Measurements from ENCODE around the gene GRK2. TPM values are rescaled to one million over a fixed set of nuclear protein-coding genes. Genes with fewer than 3 reads are reported as not detected.
A peak's percentile ranks its signal among the peaks of the same experiment; 100 is the strongest.

Gene GRK2
- total RNA-seq, 1 experiment from 2014 or later = 92.6 TPM

- H3K27ac ChIP-seq (ENCODE audit: low read depth, low read length, poor library complexity, severe bottlenecking) = peak overlapping the region; percentile 83
- POLR2A ChIA-PET (ENCODE audit: low non-redundant PET) = no interaction called here
- CTCF ChIA-PET = interaction anchor here (2.3 kb wide), 1 partner anchor 46 kb away, joined by 10 read pairs; no protein-coding TSS in a partner anchor
- H3K36me3 ChIP-seq (ENCODE audit: insufficient read depth, low read length, poor library complexity, severe bottlenecking) = peaks cover 26% of the 10 kb centered on the region
- no peak overlapping the region for H3K4me3 ChIP-seq (ENCODE audit: low read depth, low read length, poor library complexity, severe bottlenecking)
- peak; percentile 54 for DNase-seq (ENCODE audit: low spot score)
- TF ChIP-seq EZH2 (IDR thresholded peaks at IDR 0.05; ENCODE audit: borderline replicate concordance, low read depth, low read length, poor library complexity, severe bottlenecking) = no peak
- TF ChIP-seq CTCF (conservative IDR thresholded peaks at IDR 0.05; ENCODE audit: low read depth, low read length) = no peak
- peaks cover 88% of the 10 kb centered on the region for H3K4me1 ChIP-seq (ENCODE audit: insufficient read depth, low read length, poor library complexity, severe bottlenecking)
- BruUV-seq (replicated peaks) = no TSS peak
- no peaks in the 10 kb centered on the region for H3K9me3 ChIP-seq (ENCODE audit: low read depth, low read length, poor library complexity, severe bottlenecking)
- no peaks in the 10 kb centered on the region for H3K27me3 ChIP-seq (replicated peaks; ENCODE audit: insufficient read depth, low read depth, low read length, poor library complexity)
- intact Hi-C loops (cut with micrococcal nuclease; ENCODE audit: unreplicated experiment) = loop anchor here (2.0 kb wide), 1 partner anchor 17 kb away; the partner anchor contains the start of gene ANKRD13D
Observed at GRCh38 chr11:67271541-67272284, 5.4 kb downstream of the GRK2 start.

GRCh38 chr11:67272327-67273259, 6.3 kb downstream of the GRK2 start:
- CTCF ChIA-PET = interaction anchor here (2.3 kb wide), 1 partner anchor 45 kb away, joined by 10 read pairs; no protein-coding TSS in a partner anchor
- H3K27ac ChIP-seq (ENCODE audit: low read depth, low read length, poor library complexity, severe bottlenecking) = peak overlapping the region; percentile 83
- DNase-seq (ENCODE audit: low spot score) = no peak
- no peaks in the 10 kb centered on the region for H3K27me3 ChIP-seq (replicated peaks; ENCODE audit: insufficient read depth, low read depth, low read length, poor library complexity)
- no peaks in the 10 kb centered on the region for H3K9me3 ChIP-seq (ENCODE audit: low read depth, low read length, poor library complexity, severe bottlenecking)
- H3K4me1 ChIP-seq (ENCODE audit: insufficient read depth, low read length, poor library complexity, severe bottlenecking) = peaks cover 94% of the 10 kb centered on the region
- intact Hi-C loops (cut with micrococcal nuclease; ENCODE audit: unreplicated experiment) = no loop called here
- peaks cover 26% of the 10 kb centered on the region for H3K36me3 ChIP-seq (ENCODE audit: insufficient read depth, low read length, poor library complexity, severe bottlenecking)
- H3K4me3 ChIP-seq (ENCODE audit: low read depth, low read length, poor library complexity, severe bottlenecking) = no peak overlapping the region
- TF ChIP-seq CTCF (conservative IDR thresholded peaks at IDR 0.05; ENCODE audit: low read depth, low read length) (no peak), EZH2 (IDR thresholded peaks at IDR 0.05; ENCODE audit: borderline replicate concordance, low read depth, low read length, poor library complexity, severe bottlenecking) (no peak)
- no TSS peak for BruUV-seq (replicated peaks)
- POLR2A ChIA-PET (ENCODE audit: low non-redundant PET) = no interaction called here

GRCh38 chr11:67273260-67273990, 7.2 kb downstream of the GRK2 start:
- ChIA-PET POLR2A (ENCODE audit: low non-redundant PET) (interaction anchor here (0.7 kb wide), 1 partner anchor 23 kb away, joined by 10 read pairs; no protein-coding TSS in a partner anchor), CTCF (no interaction called here)
- H3K27ac ChIP-seq (ENCODE audit: low read depth, low read length, poor library complexity, severe bottlenecking) = peak overlapping the region; percentile 83
- no TSS peak for BruUV-seq (replicated peaks)
- intact Hi-C loops (cut with micrococcal nuclease; ENCODE audit: unreplicated experiment) = no loop called here
- TF ChIP-seq CTCF (conservative IDR thresholded peaks at IDR 0.05; ENCODE audit: low read depth, low read length) (no peak; the same call in 1 of the 2 replicates), EZH2 (IDR thresholded peaks at IDR 0.05; ENCODE audit: borderline replicate concordance, low read depth, low read length, poor library complexity, severe bottlenecking) (no peak)
- peaks cover 94% of the 10 kb centered on the region for H3K4me1 ChIP-seq (ENCODE audit: insufficient read depth, low read length, poor library complexity, severe bottlenecking)
- peaks cover 18% of the 10 kb centered on the region for H3K36me3 ChIP-seq (ENCODE audit: insufficient read depth, low read length, poor library complexity, severe bottlenecking)
- DNase-seq (ENCODE audit: low spot score) = peak; percentile 66
- no peaks in the 10 kb centered on the region for H3K9me3 ChIP-seq (ENCODE audit: low read depth, low read length, poor library complexity, severe bottlenecking)
- H3K27me3 ChIP-seq (replicated peaks; ENCODE audit: insufficient read depth, low read depth, low read length, poor library complexity) = no peaks in the 10 kb centered on the region
- H3K4me3 ChIP-seq (ENCODE audit: low read depth, low read length, poor library complexity, severe bottlenecking) = no peak overlapping the region

Measured in A673 (cell line).